WERI-Rb-1 (cell line): ENCODE data around the gene SSX2IP.
"Not testable (repeated sequence)": the region's sequence is repeated elsewhere in the genome, so short reads cannot be mapped to it uniquely, and the experiment has no call there.

ENCODE experiments used
- DNase-seq: peaks from one replicate; pipeline ENCODE4 v3.0.0-alpha.2; 2020
- H3K27ac ChIP-seq: fragments of 250-450 bp; sonication (Bioruptor Pico); 2 replicates; pipeline ENCODE4 v1.5.1; 2020; ENCODE audit warnings: mild to moderate bottlenecking, moderate library complexity
- H3K27me3 ChIP-seq: fragments of 250-450 bp; sonication (Bioruptor Pico); 2 replicates; pipeline ENCODE4 v1.5.1; 2021; ENCODE audit warnings: mild to moderate bottlenecking, low read depth, moderate library complexity; ENCODE audit not compliant: insufficient read depth, severe bottlenecking
- H3K36me3 ChIP-seq: fragments of 250-450 bp; sonication (Bioruptor Pico); 2 replicates; pipeline ENCODE4 v1.5.1; 2020; ENCODE audit warnings: mild to moderate bottlenecking, moderate library complexity
- H3K4me3 ChIP-seq: 2 replicates; pipeline ENCODE4 v1.5.1; 2011; ENCODE audit warnings: low read depth, mild to moderate bottlenecking, control low read depth, low read length
- H3K9me3 ChIP-seq: fragments of 250-450 bp; sonication (Bioruptor Pico); 2 replicates; pipeline ENCODE4 v1.5.1; 2021; ENCODE audit warnings: mild to moderate bottlenecking, moderate library complexity; ENCODE audit not compliant: severe bottlenecking
- CTCF ChIP-seq: IDR thresholded peaks from 2 replicates; pipeline ENCODE4 v1.5.1; 2011; ENCODE audit warnings: low read depth, mild to moderate bottlenecking, control low read depth, inconsistent platforms, low read length

The SSX2IP gene

GRCh38 chr1:84644472-84644871, 45.8 kb downstream of the SSX2IP start:
- DNase-seq = no peak
- Histone ChIP-seq H3K36me3 (peaks cover 32% of the 10 kb centered on the region), H3K4me3 (no peak overlapping the region), H3K27me3 (no peaks in the 10 kb centered on the region), H3K9me3 (no peaks in the 10 kb centered on the region), H3K27ac (no peak overlapping the region)
- no peak for TF ChIP-seq CTCF

- DNase-seq = no peak
- TF ChIP-seq CTCF = no peak
- no peaks in the 10 kb centered on the region for H3K27me3 ChIP-seq
- H3K9me3 ChIP-seq = no peaks in the 10 kb centered on the region
- H3K36me3 ChIP-seq = peaks cover 23% of the 10 kb centered on the region
- no peak overlapping the region for H3K4me3 ChIP-seq
- H3K27ac ChIP-seq = no peak overlapping the region
These were observed 47.1 kb downstream of the SSX2IP start for GRCh38 chr1:84643183-84643582.

GRCh38 chr1:84642774-84643173, 47.5 kb downstream of the SSX2IP start:
- no peak for TF ChIP-seq CTCF
- no peak for DNase-seq
- no peaks in the 10 kb centered on the region for H3K27me3 ChIP-seq
- H3K4me3 ChIP-seq = no peak overlapping the region
- peaks cover 19% of the 10 kb centered on the region for H3K36me3 ChIP-seq
- H3K9me3 ChIP-seq = no peaks in the 10 kb centered on the region
- H3K27ac ChIP-seq = no peak overlapping the region

- not testable (repeated sequence) for H3K9me3 ChIP-seq, DNase-seq, H3K27ac ChIP-seq, H3K4me3 ChIP-seq, H3K36me3 ChIP-seq, H3K27me3 ChIP-seq
These were observed 50.5 kb downstream of the SSX2IP start for GRCh38 chr1:84639731-84640130.

- Histone ChIP-seq H3K27ac (no peak overlapping the region), H3K9me3 (no peaks in the 10 kb centered on the region), H3K4me3 (no peak overlapping the region), H3K36me3 (no peaks in the 10 kb centered on the region), H3K27me3 (no peaks in the 10 kb centered on the region)
- DNase-seq = no peak
- TF ChIP-seq CTCF = no peak
These were observed 54.8 kb downstream of the SSX2IP start for GRCh38 chr1:84635429-84635828.

GRCh38 chr1:84634536-84635205, 55.6 kb downstream of the SSX2IP start:
- Histone ChIP-seq H3K27me3 (no peaks in the 10 kb centered on the region), H3K9me3 (no peaks in the 10 kb centered on the region), H3K4me3 (no peak overlapping the region), H3K27ac (peak overlapping the region; percentile 2; the same call in 1 of the 2 replicates), H3K36me3 (no peaks in the 10 kb centered on the region)
- TF ChIP-seq CTCF = no peak
- DNase-seq = peak; percentile 41
